GM23338 (cell line): Measurements from ENCODE around the gene ATP5PD. TPM values are rescaled to one million over a fixed set of nuclear protein-coding genes. Genes with fewer than 3 reads are reported as not detected.

Experiments
- ATAC-seq: fragments of 200-7000 bp; cut with Tn5 transposase; 3 replicates; pipeline ENCODE4 v1.9.1; 2020
- DNase-seq: peaks from one replicate; pipeline ENCODE4 v3.0.0-alpha.2; 2015; ENCODE audit warnings: low spot score
- H2AFZ ChIP-seq: fragments of 200-600 bp; sonication (generic); 2 replicates; pipeline ENCODE4 v1.8.0; 2016; ENCODE audit warnings: antibody characterized with exemption, mild to moderate bottlenecking, moderate library complexity
- H3F3A ChIP-seq: fragments of 200-600 bp; sonication (generic); replicated peaks from 2 replicates; pipeline ENCODE4 v1.8.0; 2017; ENCODE audit warnings: antibody characterized with exemption, mixed run types, low read depth
- H3K27ac ChIP-seq: fragments of 200-600 bp; sonication (generic); 2 replicates; pipeline ENCODE4 v1.6.1; 2016; ENCODE audit warnings: low read depth
- H3K27me3 ChIP-seq: fragments of 200-600 bp; sonication (generic); 2 replicates; pipeline ENCODE4 v1.8.0; 2016; ENCODE audit warnings: mild to moderate bottlenecking, mixed run types, moderate library complexity; ENCODE audit not compliant: insufficient read depth
- H3K36me3 ChIP-seq: fragments of 200-600 bp; sonication (generic); 2 replicates; pipeline ENCODE4 v1.8.0; 2016; ENCODE audit warnings: mild to moderate bottlenecking; ENCODE audit not compliant: insufficient read depth
- H3K4me1 ChIP-seq: fragments of 200-600 bp; sonication (generic); 2 replicates; pipeline ENCODE4 v1.8.0; 2016; ENCODE audit warnings: mild to moderate bottlenecking, moderate library complexity; ENCODE audit not compliant: insufficient read depth
- H3K4me2 ChIP-seq: fragments of 200-600 bp; sonication (generic); 2 replicates; pipeline ENCODE4 v1.7.1; 2017; ENCODE audit warnings: mixed run types
- H3K4me3 ChIP-seq: fragments of 200-600 bp; sonication (generic); 2 replicates; pipeline ENCODE4 v1.6.1; 2016; ENCODE audit warnings: mixed run types
- H3K79me2 ChIP-seq: fragments of 200-600 bp; sonication (generic); replicated peaks from 2 replicates; pipeline ENCODE4 v1.8.0; 2017; ENCODE audit warnings: mild to moderate bottlenecking; ENCODE audit not compliant: insufficient read depth
- H3K9me2 ChIP-seq: fragments of 200-600 bp; sonication (generic); 2 replicates; pipeline ENCODE4 v1.8.0; 2017; ENCODE audit not compliant: insufficient read depth
- H4K20me1 ChIP-seq: fragments of 200-600 bp; sonication (generic); replicated peaks from 2 replicates; pipeline ENCODE4 v1.8.0; 2017; ENCODE audit warnings: mild to moderate bottlenecking; ENCODE audit not compliant: insufficient read depth
- H3K27ac Mint-ChIP-seq: 2 replicates; pipeline ENCODE4 v1.8.0; 2020; ENCODE audit warnings: inconsistent platforms, mild to moderate bottlenecking, moderate library complexity, mixed read lengths
- H3K27me3 Mint-ChIP-seq: 3 replicates; pipeline ENCODE4 v1.8.0; 2022; ENCODE audit warnings: low read depth, mild to moderate bottlenecking, moderate library complexity, mixed read lengths, inconsistent platforms; ENCODE audit not compliant: insufficient read depth, poor library complexity
- H3K36me3 Mint-ChIP-seq: 3 replicates; pipeline ENCODE4 v1.8.0; 2021; ENCODE audit warnings: low read depth, mild to moderate bottlenecking, inconsistent platforms, moderate library complexity, mixed read lengths
- H3K4me1 Mint-ChIP-seq: 3 replicates; pipeline ENCODE4 v1.8.0; 2020; ENCODE audit warnings: mild to moderate bottlenecking, inconsistent platforms, mixed read lengths
- H3K4me3 Mint-ChIP-seq: 3 replicates; pipeline ENCODE4 v1.8.0; 2021; ENCODE audit warnings: moderate library complexity, mild to moderate bottlenecking, inconsistent platforms, mixed read lengths
- H3K9me3 Mint-ChIP-seq: 3 replicates; pipeline ENCODE4 v1.8.0; 2020; ENCODE audit warnings: moderate library complexity, mild to moderate bottlenecking, inconsistent platforms, mixed read lengths
- EZH2 ChIP-seq: fragments of 200-600 bp; sonication (generic); IDR thresholded peaks from one replicate; pipeline ENCODE4 v1.8.0; 2017; ENCODE audit warnings: antibody characterized with exemption, mild to moderate bottlenecking, low read depth; ENCODE audit not compliant: unreplicated experiment
- NANOG ChIP-seq: IDR thresholded peaks from 2 replicates; pipeline ENCODE4 v1.6.1; 2016; ENCODE audit warnings: antibody characterized with exemption, borderline replicate concordance
- STAT1 ChIP-seq: IDR thresholded peaks from one replicate; pipeline ENCODE4 v1.6.1; 2016; ENCODE audit warnings: antibody characterized with exemption; ENCODE audit not compliant: unreplicated experiment
- ZNF114 ChIP-seq: fragments of 250-450 bp; sonication (Bioruptor Pico); IDR thresholded peaks from 2 replicates; pipeline ENCODE4 v1.5.0; 2020; ENCODE audit warnings: mild to moderate bottlenecking, moderate library complexity
- ZNF331 ChIP-seq: fragments of 250-450 bp; sonication (Bioruptor Pico); IDR thresholded peaks from 2 replicates; pipeline ENCODE4 v1.5.0; 2020; ENCODE audit warnings: low read depth, mild to moderate bottlenecking, moderate library complexity
- ZNF462 ChIP-seq: fragments of 250-450 bp; sonication (Bioruptor Pico); IDR thresholded peaks from 2 replicates; pipeline ENCODE4 v1.5.0; 2020; ENCODE audit warnings: mild to moderate bottlenecking, moderate library complexity
- polyA plus RNA-seq: library from polyadenylated mRNA; unstranded; fragments of >200 nt; fragmentation: Nextera tagmentation; extraction: Ambion mirVana; gene quantifications from 2 replicates; pipeline ENCODE4 v1.2.1, GENCODE V29; 2016
- total RNA-seq: library from RNA; depleted of rRNA; stranded (reverse); fragments of >200 nt; shearing (Covaris generic); gene quantifications from 2 replicates; pipeline ENCODE4 v1.2.3, GENCODE V29; 2014

The ATP5PD gene
- total and polyA plus RNA-seq, 2 experiments from 2014 or later, result 244 to 1,144 TPM

DNA sequence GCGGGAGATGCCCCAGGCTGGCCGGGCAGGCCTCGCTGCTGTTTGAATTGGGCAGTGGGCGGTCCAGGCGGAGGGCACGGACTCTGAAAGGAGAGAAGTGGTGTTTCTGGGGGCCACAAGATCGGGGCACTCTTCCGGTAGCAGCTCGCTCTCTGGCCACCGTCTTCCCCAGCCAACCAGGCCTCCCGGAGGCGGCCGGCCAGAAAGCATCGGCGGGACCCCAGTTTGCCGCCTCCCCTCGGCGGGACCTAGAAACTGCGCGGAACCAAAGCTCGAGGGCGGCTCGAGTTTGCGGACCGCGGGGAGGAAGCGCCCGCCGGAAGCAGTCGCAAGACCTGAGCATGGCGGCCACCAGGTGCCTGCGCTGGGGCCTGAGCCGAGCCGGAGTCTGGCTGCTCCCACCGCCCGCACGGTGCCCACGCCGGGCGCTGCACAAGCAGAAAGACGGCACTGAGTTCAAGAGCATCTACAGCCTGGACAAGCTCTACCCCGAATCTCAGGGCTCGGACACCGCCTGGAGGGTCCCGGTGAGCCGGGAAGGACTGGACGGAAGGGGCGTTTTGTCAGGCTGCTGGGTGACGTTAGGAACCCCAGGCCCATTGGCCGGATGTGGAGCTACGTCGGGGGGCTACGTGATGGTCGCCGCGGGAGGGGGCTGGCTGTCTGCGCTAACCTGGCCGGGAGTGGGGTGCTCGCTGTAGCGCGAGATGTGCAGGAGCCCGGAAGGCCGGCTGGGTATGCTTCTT, 34.2 kb downstream of the ATP5PD start, which contains the start of gene MRPL58 (continued):
- TF ChIP-seq ZNF462 (CRISPR knock-in tag), result no peak
- TF ChIP-seq EZH2, result no peak

DNA sequence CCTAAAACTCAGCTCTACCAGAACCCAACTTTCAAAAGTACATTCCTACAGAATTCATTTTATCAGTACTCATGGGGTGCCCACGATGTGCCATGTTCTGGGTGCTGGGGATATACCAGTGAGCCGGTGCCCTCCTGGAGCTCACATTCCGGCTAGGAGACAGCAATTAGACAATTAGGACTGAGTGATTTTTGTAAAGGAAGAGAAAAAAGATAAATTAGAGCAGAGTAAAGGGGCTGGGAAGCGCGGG, 34.7 kb downstream of the ATP5PD start:
- peak overlapping the region; percentile 99 for H3K4me2 ChIP-seq
- no peaks in the 10 kb centered on the region for H3K36me3 ChIP-seq
- no peaks in the 10 kb centered on the region for H3K27me3 ChIP-seq
- H2AFZ ChIP-seq, result peak overlapping the region; percentile 100
- peak overlapping the region; percentile 88 for H3K4me3 ChIP-seq
- TF ChIP-seq ZNF114, result no peak
- TF ChIP-seq NANOG, result no peak
- TF ChIP-seq STAT1, result no peak
- TF ChIP-seq ZNF331 (CRISPR knock-in tag), result no peak
- Mint-ChIP-seq H3K36me3 (peaks cover 18% of the 10 kb centered on the region), H3K27me3 (peaks cover 4% of the 10 kb centered on the region), H3K4me1 (peaks cover 26% of the 10 kb centered on the region), H3K9me3 (no peaks in the 10 kb centered on the region; the same call in 1 of the 3 replicates), H3K27ac (peak overlapping the region; percentile 96), H3K4me3 (peak overlapping the region; percentile 84)
- H3K27ac ChIP-seq, result peak overlapping the region; percentile 100
- peaks cover 17% of the 10 kb centered on the region for H3K79me2 ChIP-seq
- H3K9me2 ChIP-seq, result no peaks in the 10 kb centered on the region
- DNase-seq (no peak), ATAC-seq (no peak)
- H3F3A ChIP-seq, result peaks cover 14% of the 10 kb centered on the region
- peaks cover 20% of the 10 kb centered on the region for H3K4me1 ChIP-seq
- no peaks in the 10 kb centered on the region for H4K20me1 ChIP-seq
